GM23338 (cell line): ENCODE measurements around the gene OR2T1. TPM values are rescaled to one million over a fixed set of nuclear protein-coding genes. Genes with fewer than 3 reads are reported as not detected.

Experiments used
- ATAC-seq: fragments of 200-7000 bp; cut with Tn5 transposase; 3 replicates; pipeline ENCODE4 v1.9.1; 2020
- DNase-seq: peaks from one replicate; pipeline ENCODE4 v3.0.0-alpha.2; 2015; ENCODE audit warnings: low spot score
- H2AFZ ChIP-seq: fragments of 200-600 bp; sonication (generic); 2 replicates; pipeline ENCODE4 v1.8.0; 2016; ENCODE audit warnings: antibody characterized with exemption, mild to moderate bottlenecking, moderate library complexity
- H3F3A ChIP-seq: fragments of 200-600 bp; sonication (generic); replicated peaks from 2 replicates; pipeline ENCODE4 v1.8.0; 2017; ENCODE audit warnings: antibody characterized with exemption, mixed run types, low read depth
- H3K27ac ChIP-seq: fragments of 200-600 bp; sonication (generic); 2 replicates; pipeline ENCODE4 v1.6.1; 2016; ENCODE audit warnings: low read depth
- H3K27me3 ChIP-seq: fragments of 200-600 bp; sonication (generic); 2 replicates; pipeline ENCODE4 v1.8.0; 2016; ENCODE audit warnings: mild to moderate bottlenecking, mixed run types, moderate library complexity; ENCODE audit not compliant: insufficient read depth
- H3K36me3 ChIP-seq: fragments of 200-600 bp; sonication (generic); 2 replicates; pipeline ENCODE4 v1.8.0; 2016; ENCODE audit warnings: mild to moderate bottlenecking; ENCODE audit not compliant: insufficient read depth
- H3K4me1 ChIP-seq: fragments of 200-600 bp; sonication (generic); 2 replicates; pipeline ENCODE4 v1.8.0; 2016; ENCODE audit warnings: mild to moderate bottlenecking, moderate library complexity; ENCODE audit not compliant: insufficient read depth
- H3K4me2 ChIP-seq: fragments of 200-600 bp; sonication (generic); 2 replicates; pipeline ENCODE4 v1.7.1; 2017; ENCODE audit warnings: mixed run types
- H3K4me3 ChIP-seq: fragments of 200-600 bp; sonication (generic); 2 replicates; pipeline ENCODE4 v1.6.1; 2016; ENCODE audit warnings: mixed run types
- H3K79me2 ChIP-seq: fragments of 200-600 bp; sonication (generic); replicated peaks from 2 replicates; pipeline ENCODE4 v1.8.0; 2017; ENCODE audit warnings: mild to moderate bottlenecking; ENCODE audit not compliant: insufficient read depth
- H3K9me2 ChIP-seq: fragments of 200-600 bp; sonication (generic); 2 replicates; pipeline ENCODE4 v1.8.0; 2017; ENCODE audit not compliant: insufficient read depth
- H4K20me1 ChIP-seq: fragments of 200-600 bp; sonication (generic); replicated peaks from 2 replicates; pipeline ENCODE4 v1.8.0; 2017; ENCODE audit warnings: mild to moderate bottlenecking; ENCODE audit not compliant: insufficient read depth
- H3K27ac Mint-ChIP-seq: 2 replicates; pipeline ENCODE4 v1.8.0; 2020; ENCODE audit warnings: inconsistent platforms, mild to moderate bottlenecking, moderate library complexity, mixed read lengths
- H3K27me3 Mint-ChIP-seq: 3 replicates; pipeline ENCODE4 v1.8.0; 2022; ENCODE audit warnings: low read depth, mild to moderate bottlenecking, moderate library complexity, mixed read lengths, inconsistent platforms; ENCODE audit not compliant: insufficient read depth, poor library complexity
- H3K36me3 Mint-ChIP-seq: 3 replicates; pipeline ENCODE4 v1.8.0; 2021; ENCODE audit warnings: low read depth, mild to moderate bottlenecking, inconsistent platforms, moderate library complexity, mixed read lengths
- H3K4me1 Mint-ChIP-seq: 3 replicates; pipeline ENCODE4 v1.8.0; 2020; ENCODE audit warnings: mild to moderate bottlenecking, inconsistent platforms, mixed read lengths
- H3K4me3 Mint-ChIP-seq: 3 replicates; pipeline ENCODE4 v1.8.0; 2021; ENCODE audit warnings: moderate library complexity, mild to moderate bottlenecking, inconsistent platforms, mixed read lengths
- H3K9me3 Mint-ChIP-seq: 3 replicates; pipeline ENCODE4 v1.8.0; 2020; ENCODE audit warnings: moderate library complexity, mild to moderate bottlenecking, inconsistent platforms, mixed read lengths
- CREB1 ChIP-seq: fragments of 250-450 bp; sonication (Bioruptor Pico); IDR thresholded peaks from 2 replicates; pipeline ENCODE4 v1.5.0; 2020; ENCODE audit warnings: low read depth, mild to moderate bottlenecking, moderate library complexity
- CTCF ChIP-seq, 2 experiments: fragments of 200-600 bp in 1 of 2; sonication (generic) in 1 of 2; conservative IDR thresholded peaks; 2 replicates each; pipeline versions ENCODE4 v1.5.1 to v1.6.1; 2016 to 2017; ENCODE audit warnings: antibody characterized with exemption in 2 of 2, low read depth in 2 of 2, mild to moderate bottlenecking in 2 of 2, moderate library complexity in 1 of 2
- ETS1 ChIP-seq: IDR thresholded peaks from 2 replicates; pipeline ENCODE4 v1.6.1; 2016; ENCODE audit warnings: antibody characterized with exemption
- EZH2 ChIP-seq: fragments of 200-600 bp; sonication (generic); IDR thresholded peaks from one replicate; pipeline ENCODE4 v1.8.0; 2017; ENCODE audit warnings: antibody characterized with exemption, mild to moderate bottlenecking, low read depth; ENCODE audit not compliant: unreplicated experiment
- EZH2phosphoT487 ChIP-seq: fragments of 200-600 bp; sonication (generic); IDR thresholded peaks from one replicate; pipeline ENCODE4 v1.8.1; 2018; ENCODE audit warnings: antibody characterized with exemption; ENCODE audit not compliant: unreplicated experiment
- JUNB ChIP-seq: IDR thresholded peaks from one replicate; pipeline ENCODE4 v1.6.1; 2016; ENCODE audit warnings: antibody characterized with exemption; ENCODE audit not compliant: unreplicated experiment
- NANOG ChIP-seq: IDR thresholded peaks from 2 replicates; pipeline ENCODE4 v1.6.1; 2016; ENCODE audit warnings: antibody characterized with exemption, borderline replicate concordance
- POLR2AphosphoS5 ChIP-seq: IDR thresholded peaks from 2 replicates; pipeline ENCODE4 v1.6.1; 2016; ENCODE audit warnings: antibody characterized with exemption, low read depth
- REST ChIP-seq: IDR thresholded peaks from one replicate; pipeline ENCODE4 v1.6.1; 2018; ENCODE audit warnings: antibody characterized with exemption; ENCODE audit not compliant: unreplicated experiment
- STAT1 ChIP-seq: IDR thresholded peaks from one replicate; pipeline ENCODE4 v1.6.1; 2016; ENCODE audit warnings: antibody characterized with exemption; ENCODE audit not compliant: unreplicated experiment
- ZNF114 ChIP-seq: fragments of 250-450 bp; sonication (Bioruptor Pico); IDR thresholded peaks from 2 replicates; pipeline ENCODE4 v1.5.0; 2020; ENCODE audit warnings: mild to moderate bottlenecking, moderate library complexity
- ZNF331 ChIP-seq: fragments of 250-450 bp; sonication (Bioruptor Pico); IDR thresholded peaks from 2 replicates; pipeline ENCODE4 v1.5.0; 2020; ENCODE audit warnings: low read depth, mild to moderate bottlenecking, moderate library complexity
- ZNF462 ChIP-seq: fragments of 250-450 bp; sonication (Bioruptor Pico); IDR thresholded peaks from 2 replicates; pipeline ENCODE4 v1.5.0; 2020; ENCODE audit warnings: mild to moderate bottlenecking, moderate library complexity
- polyA plus RNA-seq: library from polyadenylated mRNA; unstranded; fragments of >200 nt; fragmentation: Nextera tagmentation; extraction: Ambion mirVana; gene quantifications from 2 replicates; pipeline ENCODE4 v1.2.1, GENCODE V29; 2016
- total RNA-seq: library from RNA; depleted of rRNA; stranded (reverse); fragments of >200 nt; shearing (Covaris generic); gene quantifications from 2 replicates; pipeline ENCODE4 v1.2.3, GENCODE V29; 2014

Gene OR2T1
- total and polyA plus RNA-seq, 2 experiments from 2014 or later: not detected

- no peaks in the 10 kb centered on the region for H3K27me3 Mint-ChIP-seq
- Histone ChIP-seq H3K4me1 (no peaks in the 10 kb centered on the region), H3F3A (no peaks in the 10 kb centered on the region), H3K27me3 (no peaks in the 10 kb centered on the region), H3K4me2 (no peak overlapping the region), H2AFZ (no peak overlapping the region), H3K79me2 (no peaks in the 10 kb centered on the region), H3K36me3 (0 out of 2 replicates have a peak, but pooled peaks cover 10% of the 10 kb centered on the region), H4K20me1 (no peaks in the 10 kb centered on the region), H3K27ac (no peak overlapping the region), H3K4me3 (no peak overlapping the region), H3K9me2 (no peaks in the 10 kb centered on the region)
- TF ChIP-seq POLR2AphosphoS5 (no peak), NANOG (no peak), ETS1 (no peak), STAT1 (no peak), ZNF114 (no peak), ZNF462 (CRISPR knock-in tag) (no peak), EZH2phosphoT487 (no peak), REST (no peak), CREB1 (CRISPR knock-in tag) (no peak), EZH2 (no peak), ZNF331 (CRISPR knock-in tag) (no peak), CTCF (conservative IDR thresholded peaks at IDR 0.05; ENCODE audit: low read depth in 2 of 2) (no peak), JUNB (no peak)
- ATAC-seq (no peak), DNase-seq (no peak)
- no peak overlapping the region for H3K27ac Mint-ChIP-seq
- peaks cover 30% of the 10 kb centered on the region for H3K36me3 Mint-ChIP-seq
- no peaks in the 10 kb centered on the region for H3K4me1 Mint-ChIP-seq
- H3K4me3 Mint-ChIP-seq: no peak overlapping the region
- peaks cover 96% of the 10 kb centered on the region for H3K9me3 Mint-ChIP-seq
Measured at GRCh38 chr1:248366609-248367008, 36.2 kb upstream of the OR2T1 start.
